ENCODE results near the gene COL21A1.

GRCh38 chr6:56096541-56096940, 150.8 kb downstream of the COL21A1 start:
- TF ChIP-seq CTCF (conservative IDR thresholded peaks at IDR 0.05) (no peak), ZFX (IDR thresholded peaks at IDR 0.05) (no peak)

All from C4-2B (cell line).